Right atrium auricular region (tissue), 2 donors: ENCODE data around the gene AHCYL2. TPM values are rescaled to one million over a fixed set of nuclear protein-coding genes. Genes with fewer than 3 reads are reported as not detected.

ENCODE experiments used
- DNase-seq: peaks from one replicate; pipeline ENCODE4 v3.0.0-alpha.2; 2019; ENCODE audit warnings: low spot score
- H3K27ac ChIP-seq, 2 donors: fragments of 200-600 bp; sonication (generic); 1 replicate in 1 of 2; 2 replicates in 1 of 2; pipeline ENCODE4 v1.5.1; 2016 to 2019
- H3K27me3 ChIP-seq, 2 donors: fragments of 200-600 bp; sonication (generic); one replicate each; pipeline versions ENCODE4 v1.5.1 to v1.6.0; 2017 to 2019
- H3K36me3 ChIP-seq: fragments of 200-600 bp; sonication (generic); one replicate; pipeline ENCODE4 v1.5.1; 2016
- H3K4me1 ChIP-seq, 2 donors: fragments of 200-600 bp; sonication (generic); one replicate each; pipeline versions ENCODE4 v1.5.1 to v1.6.0; 2017 to 2019
- H3K4me3 ChIP-seq, 2 donors: fragments of 200-600 bp; sonication (generic); 1 replicate in 1 of 2; 2 replicates in 1 of 2; pipeline ENCODE4 v1.5.1; 2017 to 2019; ENCODE audit warnings: mild to moderate bottlenecking in 1 of 2, moderate library complexity in 1 of 2
- H3K9me3 ChIP-seq, 2 donors: fragments of 200-600 bp; sonication (generic); one replicate each; pipeline ENCODE4 v1.5.1; 2019
- total RNA-seq, 2 donors: library from RNA; depleted of rRNA; stranded (reverse); fragments of >200 nt; gene quantifications; one replicate each; pipeline ENCODE4 v1.1.0, GENCODE V29; 2016
- TF ChIP-seq, protein P1 (sequence below), 2 donors: fragments of 200-600 bp; sonication (generic); IDR thresholded peaks; one replicate each; pipeline ENCODE4 v1.5.1; 2019; ENCODE audit warnings: antibody characterized with exemption in 2 of 2

The AHCYL2 gene
- total RNA-seq, 2 donors from 2014 or later: 5.6 to 6.5 TPM

DNA sequence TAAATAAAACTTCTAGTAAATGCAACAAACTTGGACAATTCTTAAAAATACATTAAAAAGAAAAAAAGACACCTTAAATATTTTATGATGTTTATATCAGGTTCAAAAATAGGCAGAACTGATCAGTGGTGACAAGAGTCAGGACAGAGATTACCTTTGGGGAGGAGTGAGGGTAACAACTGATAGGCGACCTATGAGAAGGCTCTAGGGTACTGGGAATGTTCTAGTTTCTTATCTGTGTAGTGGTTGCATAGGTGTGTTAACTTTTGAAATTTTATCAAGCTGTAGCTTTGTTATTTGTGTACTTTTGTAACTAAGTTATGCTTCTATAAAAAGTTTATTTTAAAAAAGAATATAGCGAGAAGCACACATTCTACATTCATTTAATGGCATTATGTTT, 134.3 kb downstream of the AHCYL2 start:
- no peaks in the 10 kb centered on the region for H3K36me3 ChIP-seq
- H3K27me3 ChIP-seq: no peaks in the 10 kb centered on the region
- TF ChIP-seq, protein P1, sequence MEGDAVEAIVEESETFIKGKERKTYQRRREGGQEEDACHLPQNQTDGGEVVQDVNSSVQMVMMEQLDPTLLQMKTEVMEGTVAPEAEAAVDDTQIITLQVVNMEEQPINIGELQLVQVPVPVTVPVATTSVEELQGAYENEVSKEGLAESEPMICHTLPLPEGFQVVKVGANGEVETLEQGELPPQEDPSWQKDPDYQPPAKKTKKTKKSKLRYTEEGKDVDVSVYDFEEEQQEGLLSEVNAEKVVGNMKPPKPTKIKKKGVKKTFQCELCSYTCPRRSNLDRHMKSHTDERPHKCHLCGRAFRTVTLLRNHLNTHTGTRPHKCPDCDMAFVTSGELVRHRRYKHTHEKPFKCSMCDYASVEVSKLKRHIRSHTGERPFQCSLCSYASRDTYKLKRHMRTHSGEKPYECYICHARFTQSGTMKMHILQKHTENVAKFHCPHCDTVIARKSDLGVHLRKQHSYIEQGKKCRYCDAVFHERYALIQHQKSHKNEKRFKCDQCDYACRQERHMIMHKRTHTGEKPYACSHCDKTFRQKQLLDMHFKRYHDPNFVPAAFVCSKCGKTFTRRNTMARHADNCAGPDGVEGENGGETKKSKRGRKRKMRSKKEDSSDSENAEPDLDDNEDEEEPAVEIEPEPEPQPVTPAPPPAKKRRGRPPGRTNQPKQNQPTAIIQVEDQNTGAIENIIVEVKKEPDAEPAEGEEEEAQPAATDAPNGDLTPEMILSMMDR (IDR thresholded peaks at IDR 0.05): no peak
- H3K9me3 ChIP-seq: no peaks in the 10 kb centered on the region
- H3K27ac ChIP-seq: no peak overlapping the region
- H3K4me3 ChIP-seq: no peak overlapping the region
- H3K4me1 ChIP-seq: no peaks in the 10 kb centered on the region
- no peak for DNase-seq

DNA sequence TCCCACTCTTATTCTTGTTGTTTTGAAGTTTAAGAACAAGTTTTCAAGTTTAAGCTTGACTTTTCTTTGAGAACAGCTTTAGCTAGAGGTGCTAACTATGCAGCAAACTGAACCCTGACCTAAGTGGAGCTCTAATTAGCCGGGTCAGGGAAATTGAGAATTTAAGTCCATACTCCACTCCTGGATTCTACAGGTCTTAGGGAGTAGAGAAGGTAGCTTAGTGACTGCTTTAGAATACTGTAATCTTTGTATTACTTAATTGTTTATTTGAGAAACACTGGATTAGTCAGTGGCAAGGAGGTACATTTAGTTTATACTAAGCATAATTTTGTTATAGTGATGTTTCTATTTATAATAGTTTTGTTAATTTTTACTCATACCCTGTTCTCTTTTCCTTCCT, 134.8 kb downstream of the AHCYL2 start:
- TF ChIP-seq, protein P1 (IDR thresholded peaks at IDR 0.05): no peak
- no peaks in the 10 kb centered on the region for H3K36me3 ChIP-seq
- H3K27me3 ChIP-seq: no peaks in the 10 kb centered on the region
- H3K4me3 ChIP-seq: no peak overlapping the region
- no peaks in the 10 kb centered on the region for H3K9me3 ChIP-seq
- DNase-seq: no peak
- no peaks in the 10 kb centered on the region for H3K4me1 ChIP-seq
- H3K27ac ChIP-seq: no peak overlapping the region

DNA sequence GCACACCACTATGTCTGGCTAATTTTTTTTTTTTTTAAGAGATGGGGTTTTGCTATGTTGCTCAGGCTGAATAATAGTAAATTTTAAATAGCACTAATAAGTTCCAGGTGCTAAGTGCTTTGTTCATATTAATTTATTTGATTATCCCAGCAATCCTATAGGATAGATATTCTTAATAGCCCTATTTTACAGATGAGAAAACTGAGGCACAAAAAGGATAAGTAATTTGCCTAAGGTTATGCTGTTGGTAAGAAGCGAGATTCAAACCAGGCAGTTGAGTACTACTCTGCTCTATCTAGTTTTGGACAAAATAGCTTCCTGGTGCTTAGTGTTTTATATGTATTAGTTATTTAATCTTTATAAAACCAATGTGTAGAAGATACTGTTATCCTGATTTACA, 136.9 kb downstream of the AHCYL2 start:
- Histone ChIP-seq H3K27ac (no peak overlapping the region), H3K36me3 (no peaks in the 10 kb centered on the region), H3K9me3 (no peaks in the 10 kb centered on the region), H3K4me1 (no peaks in the 10 kb centered on the region), H3K27me3 (no peaks in the 10 kb centered on the region), H3K4me3 (no peak overlapping the region)
- TF ChIP-seq, protein P1 (IDR thresholded peaks at IDR 0.05): no peak
- DNase-seq: no peak

DNA sequence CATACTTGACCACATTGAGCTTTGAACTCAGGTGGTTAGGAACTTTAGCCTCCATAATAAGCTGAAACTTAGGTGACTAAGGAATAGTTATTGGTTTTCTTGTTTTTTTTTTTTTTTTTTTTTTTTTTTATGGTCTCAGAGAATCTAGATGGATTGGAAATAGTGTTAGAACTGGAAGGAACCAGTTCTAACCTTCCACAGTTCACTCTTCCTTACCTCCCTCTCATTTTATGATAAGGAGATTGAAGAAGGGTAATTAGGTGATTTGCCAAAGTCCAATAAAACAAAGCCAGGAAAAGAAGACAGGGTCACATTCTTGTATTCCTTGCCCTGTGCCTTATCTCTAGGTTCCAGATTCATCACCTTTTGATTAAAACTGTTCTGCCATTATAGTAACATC, 137.7 kb downstream of the AHCYL2 start:
- TF ChIP-seq, protein P1 (IDR thresholded peaks at IDR 0.05): no peak
- Histone ChIP-seq H3K27ac (no peak overlapping the region), H3K27me3 (no peaks in the 10 kb centered on the region), H3K36me3 (no peaks in the 10 kb centered on the region), H3K4me3 (no peak overlapping the region), H3K9me3 (no peaks in the 10 kb centered on the region), H3K4me1 (no peaks in the 10 kb centered on the region)
- no peak for DNase-seq

DNA sequence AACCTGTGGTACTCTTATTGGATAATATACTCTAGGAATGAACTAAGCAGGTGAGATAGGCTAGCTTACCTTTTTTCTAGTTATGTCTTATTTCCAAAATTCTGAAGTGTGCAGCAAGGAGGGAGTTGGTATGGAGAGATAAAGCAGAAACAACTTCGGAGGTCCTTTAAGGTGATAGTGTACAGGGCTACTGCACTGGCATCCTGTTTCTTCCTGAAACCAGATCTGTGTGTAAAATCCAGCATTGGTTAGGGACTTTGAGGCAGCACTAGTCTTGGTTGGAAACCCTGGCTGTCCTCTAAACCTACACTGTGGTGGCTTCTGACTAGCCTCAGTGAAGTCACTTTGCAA, 142.5 kb downstream of the AHCYL2 start:
- DNase-seq: no peak
- H3K36me3 ChIP-seq: no peaks in the 10 kb centered on the region
- peaks cover 0 to 9% of the 10 kb centered on the region in 2 donors for H3K4me1 ChIP-seq
- TF ChIP-seq, protein P1 (IDR thresholded peaks at IDR 0.05): no peak
- H3K4me3 ChIP-seq: no peak overlapping the region
- no peaks in the 10 kb centered on the region for H3K9me3 ChIP-seq
- H3K27ac ChIP-seq: no peak overlapping the region
- no peaks in the 10 kb centered on the region for H3K27me3 ChIP-seq

DNA sequence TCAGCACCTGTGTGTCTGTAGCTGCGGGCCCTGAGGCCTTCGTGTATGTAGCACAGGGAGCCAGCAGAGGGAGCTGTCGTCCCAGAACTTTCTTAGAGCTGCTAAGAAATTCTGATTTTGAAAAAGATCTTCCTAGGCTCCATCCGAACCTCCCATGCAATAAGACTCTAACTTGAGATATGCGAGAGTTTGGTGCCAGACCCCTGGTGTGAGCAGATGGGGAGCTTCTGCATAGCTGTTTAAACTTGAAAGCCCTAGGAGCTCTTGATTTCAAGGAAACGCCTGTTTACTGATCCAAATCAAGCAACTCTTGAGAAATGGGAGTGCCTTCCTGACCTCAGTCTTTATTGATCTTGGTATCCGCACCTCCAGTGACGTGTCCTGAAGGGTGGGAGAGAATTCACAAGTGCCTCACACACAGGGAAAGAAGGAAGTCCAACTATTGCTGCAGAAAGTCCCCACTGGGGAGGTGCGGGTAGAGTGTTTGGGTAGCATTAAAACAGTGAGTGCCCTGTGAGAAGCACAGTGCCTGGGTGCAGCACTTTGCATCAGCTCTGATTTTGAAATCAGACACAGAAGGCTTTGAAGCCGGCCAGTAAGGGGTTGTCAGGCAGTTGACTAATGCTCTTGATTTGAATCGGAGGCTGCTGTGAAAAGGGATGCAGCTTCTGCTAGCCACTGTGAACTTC, 143.0 kb downstream of the AHCYL2 start:
- peak; percentile 80 for DNase-seq
- no peaks in the 10 kb centered on the region for H3K9me3 ChIP-seq
- TF ChIP-seq, protein P1 (IDR thresholded peaks at IDR 0.05): peak; percentile 79 to 91
- peak overlapping the region in 1 of 2 donors; percentile 11 for H3K4me3 ChIP-seq
- no peaks in the 10 kb centered on the region for H3K36me3 ChIP-seq
- no peak overlapping the region for H3K27ac ChIP-seq
- no peaks in the 10 kb centered on the region for H3K27me3 ChIP-seq
- H3K4me1 ChIP-seq: peaks cover 0 to 9% of the 10 kb centered on the region in 2 donors
